Gastrocnemius medialis (tissue), 4 donors: Measurements from ENCODE around the gene GUCY2F. TPM values are rescaled to one million over a fixed set of nuclear protein-coding genes. Genes with fewer than 3 reads are reported as not detected.

Experiments
- ATAC-seq, 2 donors: fragments of 150-250 bp; one replicate each; pipeline ENCODE4 v1.9.1; 2016
- DNase-seq, 2 donors: peaks; one replicate each; pipeline ENCODE4 v3.0.0-alpha.2; 2019
- H3K27ac ChIP-seq, 4 donors: fragments of 200-600 bp; sonication (generic); 1 replicate in 1 of 4; 2 replicates in 3 of 4; pipeline ENCODE4 v1.5.1; 2016 to 2018; ENCODE audit warnings: mild to moderate bottlenecking in 2 of 4, moderate library complexity in 1 of 4
- H3K27me3 ChIP-seq, 3 donors: fragments of 200-600 bp; sonication (generic) in 2 of 3; 1 replicate in 1 of 3; 2 replicates in 2 of 3; pipeline versions ENCODE4 v1.5.1 to v1.6.0; 2016 to 2019; ENCODE audit warnings: mild to moderate bottlenecking in 1 of 3, moderate library complexity in 1 of 3
- H3K36me3 ChIP-seq, 2 donors: fragments of 200-600 bp; sonication (generic) in 1 of 2; one replicate each; pipeline ENCODE4 v1.5.1; 2017 to 2018
- H3K4me1 ChIP-seq, 2 donors: fragments of 200-600 bp; sonication (generic) in 1 of 2; one replicate each; pipeline ENCODE4 v1.5.1; 2016 to 2017; ENCODE audit warnings: mild to moderate bottlenecking in 2 of 2
- H3K4me3 ChIP-seq, 4 donors: fragments of 200-600 bp; sonication (generic) in 3 of 4; 1 replicate in 1 of 4; 2 replicates in 3 of 4; pipeline ENCODE4 v1.5.1; 2016 to 2019; ENCODE audit warnings: mild to moderate bottlenecking in 2 of 4
- H3K9me3 ChIP-seq, 3 donors: fragments of 200-600 bp; sonication (generic) in 2 of 3; 1 replicate in 1 of 3; 2 replicates in 2 of 3; pipeline ENCODE4 v1.5.1; 2016 to 2019
- POLR2A ChIP-seq, 2 donors: fragments of 450-650 bp; IDR thresholded peaks; one replicate each; pipeline ENCODE4 v1.6.1; 2017; ENCODE audit warnings: antibody characterized with exemption in 2 of 2, mild to moderate bottlenecking in 2 of 2, moderate library complexity in 2 of 2
- in situ Hi-C, 4 donors: fragments of 200-750 bp; cut with MboI; loops; one replicate each; pipeline versions ENCODE4 v1.15.0 to v1.8.0; 2017; ENCODE audit warnings: low sequenced_read_pairs in 4 of 4
- intact Hi-C: fragments of 100-400 bp; cut with DNase I; formaldehyde crosslinking; loops from one replicate; pipeline ENCODE4 v1.15.1; 2023; ENCODE audit warnings: low total_unique reads
- total RNA-seq, 4 donors: library from RNA; depleted of rRNA; stranded (reverse); fragments of >200 nt; gene quantifications; one replicate each; pipeline versions ENCODE4 v1.1.0 to v1.2.3, GENCODE V29; 2016
- TF ChIP-seq, protein P1 (sequence below), 5 experiments: fragments of 450-650 bp in 3 of 5; fragments of 200-600 bp in 2 of 5; sonication (generic) in 2 of 5; IDR thresholded peaks in 4 of 5; conservative IDR thresholded peaks in 1 of 5; 1 replicate in 4 of 5; 2 replicates in 1 of 5; pipeline ENCODE4 v1.5.1; 2016 to 2019; ENCODE audit warnings: antibody characterized with exemption in 5 of 5, mild to moderate bottlenecking in 3 of 5, moderate library complexity in 3 of 5

GUCY2F gene
- total RNA-seq, 4 donors from 2014 or later: not detected

DNA sequence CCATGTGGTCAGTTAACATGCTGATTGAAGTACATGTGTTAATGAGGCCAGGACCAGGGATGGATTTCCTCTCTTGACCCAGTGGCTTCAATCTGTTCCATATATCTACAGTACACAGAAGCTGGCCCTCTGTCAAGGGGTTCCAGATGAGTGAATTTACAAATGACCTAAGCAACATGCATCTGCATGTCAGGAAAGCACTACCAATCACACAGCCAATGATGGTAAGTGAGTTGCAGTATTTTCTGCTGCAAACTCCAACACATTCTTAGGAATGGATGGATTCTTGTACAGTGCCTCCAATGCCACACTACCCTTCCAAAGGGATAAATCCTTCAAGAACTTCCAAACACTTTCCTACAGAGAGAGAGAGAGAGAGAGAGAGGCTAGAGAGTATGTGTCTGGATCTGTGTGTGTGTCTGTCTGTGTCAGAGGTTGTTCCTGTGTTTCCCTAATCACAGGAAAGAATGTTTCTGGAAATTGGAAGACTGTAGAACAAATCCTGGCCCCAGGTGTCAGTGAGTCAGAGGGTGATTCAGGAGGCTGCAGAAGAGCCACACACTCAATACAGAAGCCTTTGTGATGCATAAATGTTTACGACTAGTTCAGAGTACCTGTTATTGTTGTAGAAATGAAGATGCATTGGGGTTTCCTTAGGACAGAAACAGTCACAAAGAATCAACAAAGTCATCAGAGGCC lies 107.5 kb downstream of the GUCY2F start:
- TF ChIP-seq, protein P1, sequence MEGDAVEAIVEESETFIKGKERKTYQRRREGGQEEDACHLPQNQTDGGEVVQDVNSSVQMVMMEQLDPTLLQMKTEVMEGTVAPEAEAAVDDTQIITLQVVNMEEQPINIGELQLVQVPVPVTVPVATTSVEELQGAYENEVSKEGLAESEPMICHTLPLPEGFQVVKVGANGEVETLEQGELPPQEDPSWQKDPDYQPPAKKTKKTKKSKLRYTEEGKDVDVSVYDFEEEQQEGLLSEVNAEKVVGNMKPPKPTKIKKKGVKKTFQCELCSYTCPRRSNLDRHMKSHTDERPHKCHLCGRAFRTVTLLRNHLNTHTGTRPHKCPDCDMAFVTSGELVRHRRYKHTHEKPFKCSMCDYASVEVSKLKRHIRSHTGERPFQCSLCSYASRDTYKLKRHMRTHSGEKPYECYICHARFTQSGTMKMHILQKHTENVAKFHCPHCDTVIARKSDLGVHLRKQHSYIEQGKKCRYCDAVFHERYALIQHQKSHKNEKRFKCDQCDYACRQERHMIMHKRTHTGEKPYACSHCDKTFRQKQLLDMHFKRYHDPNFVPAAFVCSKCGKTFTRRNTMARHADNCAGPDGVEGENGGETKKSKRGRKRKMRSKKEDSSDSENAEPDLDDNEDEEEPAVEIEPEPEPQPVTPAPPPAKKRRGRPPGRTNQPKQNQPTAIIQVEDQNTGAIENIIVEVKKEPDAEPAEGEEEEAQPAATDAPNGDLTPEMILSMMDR (IDR thresholded peaks at IDR 0.05 in 4 of 5, conservative IDR thresholded peaks at IDR 0.05 in 1 of 5): no peak
- no peak for TF ChIP-seq POLR2A (IDR thresholded peaks at IDR 0.05)
- in situ Hi-C loops (no loop called here), intact Hi-C loops (no loop called here)
- Histone ChIP-seq H3K4me3 (no peak overlapping the region), H3K27ac (no peak overlapping the region), H3K36me3 (no peaks in the 10 kb centered on the region), H3K27me3 (peaks cover 0 to 5% (median 0%) of the 10 kb centered on the region in 3 donors), H3K4me1 (no peaks in the 10 kb centered on the region), H3K9me3 (no peaks in the 10 kb centered on the region)
- no peak for ATAC-seq
- DNase-seq: no peak

DNA sequence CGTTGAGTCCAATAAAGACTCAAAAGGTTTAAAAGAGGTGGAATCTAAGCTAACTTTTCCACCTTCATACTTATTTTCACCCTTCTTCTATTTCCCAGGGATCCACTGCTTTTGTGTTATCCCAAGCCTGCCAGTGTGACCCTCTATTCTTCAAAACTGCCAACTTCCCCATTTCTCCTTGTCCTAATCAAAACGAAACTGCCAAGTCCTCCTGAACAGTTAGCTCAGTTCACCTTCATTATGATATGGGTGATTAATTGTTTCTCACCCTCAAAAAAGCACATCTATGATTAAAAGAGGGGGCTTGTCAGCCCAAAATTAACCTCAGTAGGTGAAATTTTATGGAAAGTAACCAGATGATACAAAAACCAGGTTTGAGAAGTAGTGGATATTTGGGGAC lies 108.4 kb downstream of the GUCY2F start:
- Histone ChIP-seq H3K9me3 (no peaks in the 10 kb centered on the region), H3K36me3 (no peaks in the 10 kb centered on the region), H3K4me1 (no peaks in the 10 kb centered on the region), H3K27ac (no peak overlapping the region), H3K4me3 (no peak overlapping the region), H3K27me3 (no peaks in the 10 kb centered on the region)
- DNase-seq (no peak), ATAC-seq (no peak)
- no peak for TF ChIP-seq POLR2A (IDR thresholded peaks at IDR 0.05)
- TF ChIP-seq, protein P1 (IDR thresholded peaks at IDR 0.05 in 4 of 5, conservative IDR thresholded peaks at IDR 0.05 in 1 of 5): no peak
- in situ Hi-C loops (no loop called here), intact Hi-C loops (no loop called here)

DNA sequence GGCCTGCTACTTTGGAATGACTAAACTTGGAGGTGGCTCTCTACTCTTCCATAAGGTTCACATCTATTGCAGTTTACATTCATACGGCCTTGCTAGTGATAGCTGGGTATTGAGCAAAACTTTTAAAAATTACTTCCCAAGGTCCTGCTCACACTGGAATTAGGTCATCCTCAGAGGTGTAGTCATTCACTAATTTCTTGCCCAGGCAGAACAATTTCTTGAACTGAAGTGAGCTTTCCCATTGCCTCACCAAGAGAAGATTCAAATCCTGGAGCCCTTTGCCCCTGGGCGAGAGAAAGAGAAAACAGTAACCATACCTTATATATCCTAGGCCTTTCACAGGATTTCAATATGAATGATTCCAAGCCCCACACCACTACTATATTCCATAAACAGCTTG lies 109.2 kb downstream of the GUCY2F start:
- ATAC-seq: no peak
- H3K4me1 ChIP-seq: no peaks in the 10 kb centered on the region
- H3K4me3 ChIP-seq: no peak overlapping the region

DNA sequence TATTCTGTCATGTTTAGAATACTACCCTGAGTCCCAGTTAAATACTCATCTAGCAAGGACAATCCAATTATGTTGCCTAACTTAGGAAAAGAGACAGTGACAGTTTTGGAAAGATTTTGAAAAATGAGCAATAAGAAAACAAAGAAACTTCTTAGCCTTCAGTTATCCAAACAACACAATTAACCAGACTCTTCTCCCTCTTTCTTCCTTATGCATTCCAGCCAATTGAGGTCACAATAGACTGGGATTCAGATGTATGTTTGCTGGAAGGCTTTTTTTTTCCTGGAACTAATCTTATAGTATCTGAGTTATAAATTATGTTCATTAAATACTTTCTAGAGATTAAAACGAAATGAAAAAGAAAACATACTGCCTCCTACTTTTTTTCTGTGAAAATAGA lies 109.6 kb downstream of the GUCY2F start:
- TF ChIP-seq, protein P1 (IDR thresholded peaks at IDR 0.05 in 4 of 5, conservative IDR thresholded peaks at IDR 0.05 in 1 of 5): no peak
- TF ChIP-seq POLR2A (IDR thresholded peaks at IDR 0.05): no peak
- no peaks in the 10 kb centered on the region for H3K9me3 ChIP-seq
- no peaks in the 10 kb centered on the region for H3K4me1 ChIP-seq
- no peak overlapping the region for H3K4me3 ChIP-seq
- no peaks in the 10 kb centered on the region for H3K36me3 ChIP-seq
- H3K27ac ChIP-seq: no peak overlapping the region
- intact Hi-C loops (no loop called here), in situ Hi-C loops (no loop called here)
- ATAC-seq: no peak
- DNase-seq: no peak
- H3K27me3 ChIP-seq: no peaks in the 10 kb centered on the region

More for the DNA sequence above, 109.2 kb downstream of the GUCY2F start:
- TF ChIP-seq POLR2A (IDR thresholded peaks at IDR 0.05): no peak
- TF ChIP-seq, protein P1 (IDR thresholded peaks at IDR 0.05 in 4 of 5, conservative IDR thresholded peaks at IDR 0.05 in 1 of 5): no peak
- Histone ChIP-seq H3K36me3 (no peaks in the 10 kb centered on the region), H3K9me3 (no peaks in the 10 kb centered on the region), H3K27me3 (no peaks in the 10 kb centered on the region), H3K27ac (no peak overlapping the region)
- intact Hi-C loops (no loop called here), in situ Hi-C loops (no loop called here)
- no peak for DNase-seq

DNA sequence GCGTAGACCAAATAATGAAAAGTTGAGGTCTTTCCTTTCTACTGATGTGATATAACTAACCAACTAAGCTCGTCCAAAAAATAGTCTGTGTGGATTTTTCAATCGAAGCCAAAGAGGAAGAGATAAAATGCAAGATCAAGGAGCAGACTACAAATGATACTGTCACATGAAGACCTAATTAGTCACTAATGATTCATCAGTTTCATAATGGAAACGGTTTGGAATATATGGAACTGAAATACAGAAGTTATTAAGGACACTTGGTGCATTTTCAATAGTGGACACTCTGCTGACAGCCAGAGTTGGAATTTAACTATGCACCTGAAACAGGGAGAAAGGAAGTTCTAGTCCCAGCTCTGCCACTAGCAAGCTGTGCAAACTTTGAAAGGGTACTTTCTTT lies 119.8 kb downstream of the GUCY2F start:
- Histone ChIP-seq H3K36me3 (no peaks in the 10 kb centered on the region), H3K4me1 (no peaks in the 10 kb centered on the region), H3K4me3 (no peak overlapping the region), H3K27ac (no peak overlapping the region), H3K27me3 (no peaks in the 10 kb centered on the region), H3K9me3 (no peaks in the 10 kb centered on the region)
- no peak for TF ChIP-seq POLR2A (IDR thresholded peaks at IDR 0.05)
- TF ChIP-seq, protein P1 (IDR thresholded peaks at IDR 0.05 in 4 of 5, conservative IDR thresholded peaks at IDR 0.05 in 1 of 5): no peak
- in situ Hi-C loops: no loop called here
- ATAC-seq: no peak
- DNase-seq: no peak
- intact Hi-C loops: no loop called here
